ENCODE data around the gene PSMA7.

- TF ChIP-seq CTCF (IDR thresholded peaks at IDR 0.05): no peak
- no peak for TF ChIP-seq POLR2A (IDR thresholded peaks at IDR 0.05)
These were observed 13.0 kb upstream of the PSMA7 start for GRCh38 chr20:62156254-62156556.
